A549 (cell line): ENCODE measurements around the gene RAB3GAP1. TPM values are rescaled to one million over a fixed set of nuclear protein-coding genes. Genes with fewer than 3 reads are reported as not detected.
"Not testable (repeated sequence)": the region's sequence is repeated elsewhere in the genome, so short reads cannot be mapped to it uniquely, and the experiment has no call there.

Experiments used
- ATAC-seq, 2 experiments: fragments of 200-7000 bp in 1 of 2; fragments of >200 bp in 1 of 2; cut with Nextera tagmentation in 1 of 2; cut with Tn5 transposase in 1 of 2; 3 replicates each; pipeline versions ENCODE4 v1.8.0 to v1.9.1; 2018 to 2020; ENCODE audit warnings: mild to moderate bottlenecking in 1 of 2, moderate library complexity in 1 of 2
- CTCF ChIA-PET: fragments of 300-600 bp; sonication (Branson Sonifier 250); formaldehyde crosslinking; extraction: SDS; loops from one replicate; lab custom pipeline; 2021; ENCODE audit warnings: antibody characterized with exemption, inconsistent platforms; lab: Yijun Ruan, JAX
- POLR2A ChIA-PET: fragments of 350-600 bp; formaldehyde crosslinking; extraction: SDS; loops from one replicate; lab custom pipeline; 2021; ENCODE audit warnings: antibody characterized with exemption, inconsistent platforms; lab: Yijun Ruan, JAX
- DNase-seq, 2 experiments: peaks; one replicate each; pipeline versions ENCODE4 v3.0.0 to v3.0.0-alpha.2; 2011 to 2016; ENCODE audit warnings: low read depth in 1 of 2, low spot score in 1 of 2
- FAIRE-seq: peaks from 2 replicates; lab custom pipeline; 2011; peaks lifted over from hg19 to GRCh38; lab: Jason Lieb, UNC
- H3K27ac ChIP-seq, 2 experiments: fragments of >200 bp; sonication (Bioruptor Twin); formaldehyde crosslinking; 3 replicates each; pipeline ENCODE4 v1.5.1; 2016 to 2017
- H3K4me1 ChIP-seq: fragments of >200 bp; sonication (Bioruptor Twin); formaldehyde crosslinking; 3 replicates; pipeline ENCODE4 v1.6.1; 2016
- H3K4me2 ChIP-seq: fragments of >200 bp; sonication (Bioruptor Twin); formaldehyde crosslinking; 3 replicates; pipeline ENCODE4 v1.6.1; 2016
- H3K4me3 ChIP-seq: fragments of >200 bp; sonication (Bioruptor Twin); formaldehyde crosslinking; 3 replicates; pipeline ENCODE4 v1.5.1; 2016
- H3K9me3 ChIP-seq: fragments of >200 bp; sonication (Bioruptor Twin); formaldehyde crosslinking; 3 replicates; pipeline ENCODE4 v1.6.1; 2016
- BHLHE40 ChIP-seq: IDR thresholded peaks from 2 replicates; pipeline ENCODE4 v1.6.1; 2012; ENCODE audit warnings: low read depth, low read length, inconsistent platforms
- CHD2 ChIP-seq: fragments of 150-350 bp; IDR thresholded peaks from 2 replicates; pipeline ENCODE4 v1.6.1; 2014; ENCODE audit warnings: low read length; ENCODE audit not compliant: partially characterized antibody
- CTCF ChIP-seq: fragments of >200 bp; sonication (Bioruptor Twin); formaldehyde crosslinking; IDR thresholded peaks from 3 replicates; pipeline ENCODE4 v1.5.1; 2016
- E2F6 ChIP-seq: IDR thresholded peaks from 2 replicates; pipeline ENCODE4 v1.6.1; 2012; ENCODE audit warnings: low read depth, borderline replicate concordance
- FOSL2 ChIP-seq, 2 experiments: fragments of 450-650 bp in 1 of 2; fragments of >200 bp in 1 of 2; sonication (Bioruptor Twin) in 1 of 2; formaldehyde crosslinking; IDR thresholded peaks; 2 replicates each; pipeline versions ENCODE4 v1.5.0 to v1.6.1; 2016 to 2020; ENCODE audit warnings: mild to moderate bottlenecking in 1 of 2, moderate library complexity in 1 of 2
- FOXS1 ChIP-seq: fragments of 250-450 bp; sonication (Bioruptor Pico); IDR thresholded peaks from 2 replicates; pipeline ENCODE4 v1.5.0; 2020; ENCODE audit warnings: mild to moderate bottlenecking, moderate library complexity
- HEYL ChIP-seq: fragments of 250-450 bp; sonication (Bioruptor Pico); IDR thresholded peaks from 2 replicates; pipeline ENCODE4 v1.8.0; 2021; ENCODE audit warnings: mild to moderate bottlenecking, moderate library complexity
- HMGXB4 ChIP-seq: fragments of 250-450 bp; sonication (Bioruptor Pico); IDR thresholded peaks from 2 replicates; pipeline ENCODE4 v1.5.0; 2021; ENCODE audit warnings: mild to moderate bottlenecking, moderate library complexity, borderline replicate concordance
- HOXB13 ChIP-seq: fragments of 250-450 bp; sonication (Bioruptor Pico); IDR thresholded peaks from 2 replicates; pipeline ENCODE4 v1.5.0; 2020; ENCODE audit warnings: low read depth, mild to moderate bottlenecking, moderate library complexity
- JUNB ChIP-seq: fragments of >200 bp; sonication (Bioruptor Twin); formaldehyde crosslinking; IDR thresholded peaks from 2 replicates; pipeline ENCODE4 v1.6.1; 2016
- MYC ChIP-seq: IDR thresholded peaks from 2 replicates; pipeline ENCODE4 v1.6.1; 2012; ENCODE audit warnings: mild to moderate bottlenecking, inconsistent platforms, low read length, improper control_type of control experiment, borderline replicate concordance
- NFE2L2 ChIP-seq: fragments of 150-350 bp; conservative IDR thresholded peaks from 2 replicates; pipeline ENCODE4 v1.6.1; 2014; ENCODE audit warnings: low read length
- RAD21 ChIP-seq, 2 experiments: fragments of >200 bp in 1 of 2; sonication (Bioruptor Twin) in 1 of 2; formaldehyde crosslinking in 1 of 2; IDR thresholded peaks in 1 of 2; conservative IDR thresholded peaks in 1 of 2; 2 replicates in 1 of 2; 3 replicates in 1 of 2; pipeline ENCODE4 v1.6.1; 2012 to 2018; ENCODE audit warnings: inconsistent platforms in 1 of 2
- RARB ChIP-seq: fragments of 250-450 bp; sonication (Bioruptor Pico); IDR thresholded peaks from 2 replicates; pipeline ENCODE4 v1.8.0; 2021; ENCODE audit warnings: mild to moderate bottlenecking, moderate library complexity
- RCOR1 ChIP-seq: fragments of 150-350 bp; IDR thresholded peaks from 2 replicates; pipeline ENCODE4 v1.6.1; 2014; ENCODE audit warnings: antibody characterized with exemption, low read length, low read depth
- RNF2 ChIP-seq: fragments of 200-600 bp; sonication (generic); IDR thresholded peaks from 2 replicates; pipeline ENCODE4 v1.6.1; 2016; ENCODE audit warnings: low read depth, mild to moderate bottlenecking, antibody characterized with exemption, moderate library complexity, borderline replicate concordance
- WGBS: methylation state at CpG from one replicate; pipeline ENCODE4 v1.1.6; 2017; ENCODE audit errors: missing lambda C conversion rate; 5-methylcytosine and 5-hydroxymethylcytosine counted together
- polyA plus RNA-seq, 4 experiments: library from polyadenylated mRNA; depleted of rRNA in 3 of 4; stranded (reverse); fragments of >200 nt; fragmentation: RNase III in 1 of 4; extraction: RNeasy Plus Mini Kit Qiagen cat#74134 plus additional on column Dnase treatment in 1 of 4; gene quantifications; 2 replicates in 3 of 4; 3 replicates in 1 of 4; pipeline ENCODE4 v1.2.3, GENCODE V29; 2011 to 2017

RAB3GAP1 gene
- polyA plus RNA-seq, 2 of the 4 experiments (the other 2 are of a cell fraction): 29.7 to 44.6 TPM

GRCh38 chr2:135121016-135121657 is 69.0 kb downstream of the RAB3GAP1 start (continued):
- TF ChIP-seq HMGXB4 (CRISPR knock-in tag) (no peak), HOXB13 (CRISPR knock-in tag) (no peak), MYC (no peak), RAD21 (conservative IDR thresholded peaks at IDR 0.05 in 1 of 2, IDR thresholded peaks at IDR 0.05 in 1 of 2) (no peak), RNF2 (no peak), JUNB (no peak), E2F6 (no peak), HEYL (CRISPR knock-in tag) (no peak), FOXS1 (no peak)

- FAIRE-seq, DNase-seq, CTCF ChIA-PET, H3K4me3 ChIP-seq, POLR2A ChIA-PET, H3K27ac ChIP-seq, ATAC-seq, H3K9me3 ChIP-seq: not testable (repeated sequence)
- WGBS: 68% methylated on average over 6 of the region's 6 CpGs
- peak overlapping the region; percentile 20; the same call in 2 of the 3 replicates for H3K4me2 ChIP-seq
- peaks cover 43% of the 10 kb centered on the region; the same call in 2 of the 3 replicates for H3K4me1 ChIP-seq
These were observed 69.6 kb downstream of the RAB3GAP1 start for GRCh38 chr2:135121658-135122039.

GRCh38 chr2:135124924-135125886 is 73.1 kb downstream of the RAB3GAP1 start:
- ChIA-PET CTCF (interaction anchor here (0.7 to 1.1 kb wide), 3 partner anchors 15 to 107 kb away, joined by 4 to 5 read pairs (median 5); no protein-coding TSS in a partner anchor), POLR2A (no interaction called here)
- peaks cover 43% of the 10 kb centered on the region; the same call in 2 of the 3 replicates for H3K4me1 ChIP-seq
- ATAC-seq: peak; percentile 62 to 97
- no peaks in the 10 kb centered on the region for H3K9me3 ChIP-seq
- 88% methylated on average over 1 of the region's 1 CpG for WGBS
- FAIRE-seq: no peak
- peak overlapping the region; percentile 46 for H3K4me2 ChIP-seq
- TF ChIP-seq CTCF: no peak
- TF ChIP-seq NFE2L2: no peak
- TF ChIP-seq BHLHE40: no peak
- TF ChIP-seq RCOR1: no peak
- no peak for TF ChIP-seq CHD2
- peak; percentile 19; the same call in 1 of the 2 replicates for TF ChIP-seq JUNB
- no peak for TF ChIP-seq RARB (CRISPR knock-in tag)
- TF ChIP-seq FOSL2 (IDR thresholded peaks at IDR 0.05): 0 out of 2 replicates have a peak, but pooled peaks have one; percentile 35
- TF ChIP-seq FOSL2 (CRISPR knock-in tag; IDR thresholded peaks at IDR 0.05): no peak
- DNase-seq: peak in 1 of 2 experiments; percentile 40
- peak overlapping the region; percentile 72 to 74; a peak in 4 of 6 replicates for H3K27ac ChIP-seq
- no peak overlapping the region for H3K4me3 ChIP-seq
